GM21825 (cell line): ENCODE data around the gene RPGRIP1L.

Experiments used
- ATAC-seq: cut with Tn5 transposase; IDR thresholded peaks from one replicate; pipeline ENCODE4 v1.9.1; 2021; ENCODE audit warnings: mild to moderate bottlenecking, moderate library complexity; ENCODE audit not compliant: unreplicated experiment

Gene RPGRIP1L

DNA sequence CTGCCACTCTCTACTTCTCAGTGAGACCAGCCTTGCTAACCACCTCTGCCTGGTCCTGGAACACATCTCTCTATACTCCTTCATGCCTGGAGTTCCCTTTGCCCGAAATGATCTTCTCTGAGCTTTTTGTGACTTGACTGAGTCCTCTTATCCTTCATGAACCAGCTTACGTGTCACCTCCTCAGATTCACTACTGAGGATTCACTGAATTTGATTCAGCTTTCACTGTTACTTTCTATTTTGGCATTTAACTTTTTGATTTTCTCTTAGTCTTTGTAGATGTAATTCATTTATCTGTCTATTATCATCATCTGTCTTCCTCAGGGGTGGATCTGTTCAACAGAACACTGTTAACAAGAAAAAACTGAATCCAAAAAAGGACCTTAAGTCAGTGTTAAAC, 95.6 kb downstream of the RPGRIP1L start:
- ATAC-seq = no peak

DNA sequence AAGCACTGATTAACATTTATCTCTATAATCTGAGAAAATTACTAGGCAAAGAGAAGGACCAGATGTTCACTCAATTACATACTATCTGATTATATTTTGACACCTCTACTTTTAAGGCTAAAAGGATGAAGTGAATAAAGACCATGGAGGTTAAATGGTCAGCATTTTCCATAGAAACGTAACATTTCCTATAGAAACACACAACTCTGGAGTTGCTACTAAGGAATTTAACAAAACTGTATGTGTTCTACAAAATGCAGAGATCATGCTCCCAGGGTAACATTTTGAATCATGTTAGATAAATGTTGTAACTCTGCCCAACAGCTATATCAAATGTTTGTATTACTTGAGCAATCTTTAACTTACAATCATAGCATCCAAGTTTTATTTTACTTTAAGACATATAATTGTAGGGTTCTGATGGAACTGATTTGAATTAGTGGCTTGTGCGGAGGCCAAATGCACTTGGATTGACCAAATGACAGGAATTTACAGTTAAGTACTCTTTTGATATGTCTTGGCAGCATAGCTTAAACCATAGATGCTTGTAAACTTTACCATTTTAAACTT, 97.7 kb downstream of the RPGRIP1L start:
- ATAC-seq = no peak

GRCh38 chr16:53605356-53605755, 98.3 kb downstream of the RPGRIP1L start:
- no peak for ATAC-seq

- no peak for ATAC-seq
Measured at GRCh38 chr16:53601961-53602360, 101.7 kb downstream of the RPGRIP1L start.

- ATAC-seq = no peak
Measured at GRCh38 chr16:53600616-53601015, 103.0 kb downstream of the RPGRIP1L start.

GRCh38 chr16:53600126-53600525, 103.5 kb downstream of the RPGRIP1L start:
- no peak for ATAC-seq

DNA sequence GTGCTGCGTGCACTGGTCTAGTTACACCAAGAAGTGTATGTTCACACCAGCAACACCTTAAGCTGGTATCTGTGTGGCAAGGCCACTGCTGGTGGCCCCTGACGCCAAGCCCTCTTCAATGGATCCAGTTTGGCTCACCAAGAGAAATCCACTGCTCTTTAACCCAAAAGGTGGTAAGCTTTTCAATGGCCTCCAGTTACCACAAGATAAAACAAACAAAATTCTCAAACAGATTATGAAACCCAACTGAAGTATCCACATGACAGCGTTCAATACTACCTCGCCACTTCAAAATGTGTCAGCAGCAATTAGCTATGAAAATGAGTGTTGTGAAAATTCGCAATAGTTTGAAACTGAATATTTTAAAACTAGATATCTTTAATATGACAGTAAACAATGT, 104.1 kb downstream of the RPGRIP1L start:
- no peak for ATAC-seq

GRCh38 chr16:53598511-53599275, 105.0 kb downstream of the RPGRIP1L start:
- no peak for ATAC-seq

- no peak for ATAC-seq
Measured at GRCh38 chr16:53597776-53598175, 105.9 kb downstream of the RPGRIP1L start.

GRCh38 chr16:53588081-53588648, 115.5 kb downstream of the RPGRIP1L start:
- ATAC-seq = no peak

GRCh38 chr16:53583401-53583800, 120.3 kb downstream of the RPGRIP1L start:
- ATAC-seq = no peak

- no peak for ATAC-seq
Measured at GRCh38 chr16:53581784-53582183, 121.9 kb downstream of the RPGRIP1L start.

- ATAC-seq = no peak
Measured at GRCh38 chr16:53580038-53580802, 123.4 kb downstream of the RPGRIP1L start.

GRCh38 chr16:53576904-53577303, 126.8 kb downstream of the RPGRIP1L start:
- no peak for ATAC-seq

DNA sequence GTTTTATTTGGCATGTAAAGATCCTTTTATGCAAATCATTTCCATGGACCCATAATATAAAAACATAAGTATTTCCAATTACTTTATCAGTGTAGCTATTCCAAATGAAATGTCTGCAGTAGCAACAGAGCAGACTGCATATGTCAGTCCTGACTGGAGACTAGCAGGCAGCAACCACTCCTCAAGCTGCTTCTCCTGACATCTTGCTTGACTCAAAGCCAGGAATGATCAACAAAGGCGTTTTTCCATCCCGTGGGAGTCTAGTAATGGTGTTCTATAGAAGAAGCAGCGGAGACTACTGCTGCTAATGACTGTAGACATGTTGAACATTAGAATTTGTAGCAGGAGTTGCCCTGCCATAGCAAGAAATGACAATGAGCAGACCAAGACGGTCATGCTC, 127.4 kb downstream of the RPGRIP1L start:
- ATAC-seq = no peak

DNA sequence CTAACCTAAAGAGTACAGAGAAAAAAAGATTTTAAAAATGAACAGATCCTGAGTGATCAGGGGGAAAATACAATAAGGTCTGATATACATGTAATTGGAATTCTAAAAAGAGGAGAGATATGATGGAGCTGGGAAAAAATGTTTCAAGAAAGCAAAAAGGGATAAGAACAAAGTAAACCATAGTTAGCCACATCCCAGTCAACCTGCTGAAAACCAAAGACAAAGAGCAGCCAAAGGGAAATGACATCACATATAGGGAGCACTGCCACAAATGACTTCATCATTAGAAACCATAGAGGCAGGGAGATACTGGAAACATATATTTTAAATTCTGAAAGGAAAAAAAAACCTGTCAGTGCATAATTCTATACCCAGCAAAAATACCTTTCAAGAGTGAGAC, 131.9 kb downstream of the RPGRIP1L start:
- no peak for ATAC-seq

DNA sequence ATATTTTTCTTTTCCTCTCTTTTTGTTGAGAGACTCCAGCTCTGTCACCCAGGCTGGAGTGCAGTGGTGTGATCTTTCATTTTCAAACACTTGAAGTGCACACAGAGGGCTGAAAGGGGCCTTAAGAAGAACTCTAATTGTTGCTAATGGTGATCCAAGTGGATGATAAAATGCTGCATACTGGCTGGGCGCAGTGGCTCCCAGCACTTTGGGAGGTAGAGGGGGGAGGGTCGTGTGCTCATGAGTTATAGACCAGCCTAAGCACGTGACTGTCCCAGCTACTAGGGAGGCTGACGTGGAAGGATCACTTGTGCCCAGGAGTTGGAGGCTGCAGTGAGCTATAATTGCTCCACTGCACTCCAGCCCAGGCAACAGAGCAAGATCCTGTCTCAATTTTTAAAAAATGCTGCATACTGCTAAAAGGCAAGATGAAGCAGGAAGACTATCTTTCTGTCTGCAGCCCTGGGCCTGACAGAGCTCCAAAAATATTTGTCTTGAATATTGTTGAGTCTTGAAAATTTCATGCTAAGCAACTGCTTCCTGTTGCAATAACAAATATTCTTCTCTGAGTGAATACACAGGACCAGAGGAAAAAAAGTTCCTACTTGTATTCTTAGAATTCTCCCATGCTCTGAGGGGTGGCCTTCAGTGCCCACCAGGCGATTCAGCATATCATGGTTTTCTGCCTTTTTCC, 137.0 kb downstream of the RPGRIP1L start:
- no peak for ATAC-seq

DNA sequence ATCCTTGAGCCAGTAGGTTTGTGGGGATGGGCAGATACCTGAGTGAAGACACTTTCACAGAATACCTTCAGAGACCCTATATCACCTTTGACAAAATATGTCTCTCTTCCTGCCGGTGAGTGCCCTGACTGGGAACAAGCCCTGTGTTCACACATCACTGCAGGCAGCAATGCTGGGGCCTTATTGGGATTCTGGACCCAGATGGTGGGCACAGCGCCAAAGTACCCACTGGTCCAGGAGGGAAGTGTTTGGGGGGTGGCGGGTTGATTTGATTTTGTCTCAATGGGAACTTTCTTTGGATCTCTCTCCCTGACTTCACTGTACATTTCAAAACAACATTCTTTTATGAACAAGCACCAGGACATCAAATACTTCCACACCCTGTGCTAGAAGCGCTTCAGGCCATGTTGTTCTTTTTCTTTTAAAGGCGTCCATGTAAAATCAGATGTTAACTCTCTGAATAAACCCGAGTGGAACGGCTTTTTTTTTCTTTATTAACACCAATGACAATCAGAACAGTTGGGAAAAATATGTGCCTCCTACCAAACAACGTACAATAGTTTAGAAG, 138.3 kb downstream of the RPGRIP1L start:
- no peak for ATAC-seq

DNA sequence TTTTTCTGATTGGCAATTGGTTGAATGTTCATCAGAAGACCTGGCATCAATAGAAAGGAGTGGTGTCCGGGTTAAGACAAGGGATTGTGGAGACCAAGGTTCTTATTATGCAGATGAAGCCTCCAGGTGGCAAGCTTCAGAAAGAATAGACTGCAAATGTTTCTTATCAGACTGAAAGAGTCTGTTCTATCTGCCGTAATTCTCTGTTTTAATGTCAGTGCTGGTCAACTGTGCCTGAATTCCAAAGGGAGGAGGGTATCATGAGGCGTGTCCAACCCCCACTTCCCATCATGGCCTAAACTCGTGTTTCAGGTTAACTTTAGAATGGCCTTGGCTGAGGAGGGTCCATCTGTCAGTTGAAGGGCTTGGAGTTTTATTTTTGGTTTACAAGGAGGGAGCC, 140.2 kb downstream of the RPGRIP1L start:
- ATAC-seq = no peak

DNA sequence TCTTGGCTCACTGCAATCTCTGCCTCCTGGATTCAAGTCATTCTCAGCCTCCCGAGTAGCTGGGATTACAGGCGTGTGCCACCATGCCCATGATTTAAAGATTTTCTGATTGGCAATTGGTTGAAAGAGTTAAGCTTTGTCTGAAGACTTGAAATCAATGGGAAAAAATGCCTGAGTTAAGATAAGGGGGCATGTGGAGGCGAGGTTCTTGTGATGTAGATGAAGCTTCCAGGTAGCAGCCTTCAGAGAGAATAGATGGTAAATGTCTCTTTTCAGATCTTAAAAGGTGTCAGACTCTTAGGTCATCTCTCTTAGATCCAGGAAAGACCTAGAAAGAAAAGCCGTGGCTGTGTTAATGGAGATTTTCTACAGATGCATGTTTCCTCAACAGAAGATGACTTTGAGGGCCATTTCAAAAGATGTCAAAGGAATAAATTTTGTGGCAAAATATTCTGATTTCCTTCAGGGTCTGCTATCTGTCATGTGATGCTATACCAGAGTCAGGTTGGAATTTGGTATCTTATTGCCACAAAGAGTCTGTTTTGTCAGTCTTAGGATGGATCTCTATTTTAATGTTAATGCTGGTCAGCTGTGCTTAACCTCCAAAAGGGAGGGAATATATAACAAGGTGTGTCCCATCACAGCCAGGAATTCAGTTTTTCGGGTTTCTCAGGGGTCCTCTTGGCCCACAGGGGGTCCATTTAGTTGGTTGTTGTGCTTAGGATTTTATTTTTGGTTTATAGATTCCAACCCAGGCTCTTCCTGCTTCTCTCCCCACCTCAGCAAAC, 142.4 kb downstream of the RPGRIP1L start:
- no peak for ATAC-seq
